Brain microvascular endothelial cell (primary cell): ENCODE data around the gene POLR3H.

Experiments
- DNase-seq: peaks from one replicate; pipeline ENCODE4 v3.0.0-alpha.2; 2020
- H3K27ac ChIP-seq: fragments of 250-450 bp; sonication (Bioruptor Pico); 2 replicates; pipeline ENCODE4 v1.5.1; 2020; ENCODE audit warnings: mild to moderate bottlenecking, moderate library complexity
- H3K27me3 ChIP-seq: fragments of 250-450 bp; sonication (Bioruptor Pico); replicated peaks from 2 replicates; pipeline ENCODE4 v1.5.1; 2020; ENCODE audit warnings: mild to moderate bottlenecking
- H3K36me3 ChIP-seq: fragments of 250-450 bp; sonication (Bioruptor Pico); replicated peaks from 2 replicates; pipeline ENCODE4 v1.5.1; 2020; ENCODE audit warnings: mild to moderate bottlenecking
- H3K4me3 ChIP-seq: 2 replicates; pipeline ENCODE4 v1.5.1; 2011; ENCODE audit warnings: low read depth, mild to moderate bottlenecking, control low read depth, low read length, moderate library complexity
- CTCF ChIP-seq: IDR thresholded peaks from 2 replicates; pipeline ENCODE4 v1.5.1; 2011; ENCODE audit warnings: low read depth, mild to moderate bottlenecking, moderate library complexity, low read length, control low read depth, inconsistent platforms; ENCODE audit errors: missing control alignments
- in situ Hi-C: cut with HindIII; loops from 2 replicates; pipeline ENCODE4 v1.10.0; 2017; ENCODE audit warnings: low sequenced_read_pairs, low pct_ligation_motif_present

Gene POLR3H

GRCh38 chr22:41525450-41526225, 18.6 kb downstream of the POLR3H start:
- in situ Hi-C loops = no loop called here
- H3K4me3 ChIP-seq = no peak overlapping the region
- TF ChIP-seq CTCF = no peak
- no peaks in the 10 kb centered on the region for H3K27me3 ChIP-seq
- no peak for DNase-seq
- no peak overlapping the region for H3K27ac ChIP-seq
- peaks cover 47% of the 10 kb centered on the region for H3K36me3 ChIP-seq

GRCh38 chr22:41524809-41525449, 19.3 kb downstream of the POLR3H start:
- H3K36me3 ChIP-seq = peaks cover 42% of the 10 kb centered on the region
- peak; percentile 37 for DNase-seq
- H3K27ac ChIP-seq = peak overlapping the region; percentile 88
- in situ Hi-C loops = no loop called here
- peak; percentile 3 for TF ChIP-seq CTCF
- no peaks in the 10 kb centered on the region for H3K27me3 ChIP-seq
- no peak overlapping the region for H3K4me3 ChIP-seq

DNA sequence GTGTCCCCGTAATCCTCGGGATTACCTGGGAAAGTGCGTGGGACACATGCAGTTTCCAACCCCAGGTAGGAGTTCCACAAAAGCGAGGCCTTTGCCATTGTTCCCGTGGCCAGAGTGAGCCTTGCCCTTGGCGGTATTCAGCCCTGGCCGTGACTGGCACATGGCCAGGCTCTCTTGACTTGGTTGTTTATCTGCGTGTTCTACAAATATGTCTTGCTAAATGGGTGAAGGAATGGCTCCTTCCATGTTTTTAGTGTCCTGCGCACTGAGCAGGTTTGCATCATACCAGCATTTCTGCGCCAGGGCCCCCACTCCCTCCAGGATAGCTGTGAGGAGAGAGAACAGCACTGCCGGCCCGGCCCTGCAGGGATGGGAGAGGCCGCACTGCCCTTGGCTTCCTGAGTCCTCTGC, 20.0 kb downstream of the POLR3H start:
- Histone ChIP-seq H3K27me3 (no peaks in the 10 kb centered on the region), H3K36me3 (peaks cover 41% of the 10 kb centered on the region), H3K27ac (peak overlapping the region; percentile 88), H3K4me3 (no peak overlapping the region)
- in situ Hi-C loops = no loop called here
- no peak for TF ChIP-seq CTCF
- peak; percentile 52 for DNase-seq

DNA sequence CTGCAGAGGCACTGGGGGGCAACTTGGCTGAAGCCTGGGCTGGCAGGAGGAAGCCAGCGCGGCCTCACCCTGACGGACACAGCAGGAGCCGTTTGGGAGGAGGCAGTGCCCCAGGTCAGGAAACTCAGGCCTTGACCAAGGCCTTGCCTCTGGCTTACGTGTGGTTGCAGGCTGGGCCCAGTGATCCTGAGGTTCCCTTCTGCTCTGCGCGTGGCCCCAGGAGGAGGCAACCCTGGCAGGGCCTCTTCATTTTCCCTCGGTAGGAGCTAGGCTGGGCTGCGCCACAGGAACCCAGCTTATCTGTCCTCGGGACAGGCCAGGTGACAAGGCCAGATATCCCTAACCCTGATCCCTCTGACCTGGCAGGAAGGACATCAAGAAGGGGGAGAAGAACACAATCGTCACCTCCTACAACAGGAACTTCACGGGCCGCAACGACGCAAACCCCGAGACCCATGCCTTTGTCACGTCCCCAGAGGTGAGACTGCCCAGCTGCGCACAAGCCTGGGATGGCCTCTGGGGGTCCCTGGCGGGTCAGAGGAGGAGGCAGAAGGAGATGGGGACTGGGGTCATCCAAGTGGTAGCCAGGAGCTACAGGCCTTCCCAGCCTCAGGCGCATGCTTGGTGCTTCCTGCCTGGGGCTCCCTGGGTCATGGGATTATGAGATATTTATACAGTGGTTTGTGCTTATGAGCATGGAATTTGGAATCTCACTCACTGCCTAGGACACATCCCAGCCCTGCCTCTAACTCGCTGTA, 20.6 kb downstream of the POLR3H start:
- peak overlapping the region; percentile 88 for H3K27ac ChIP-seq
- in situ Hi-C loops = no loop called here

GRCh38 chr22:41522813-41523212, 21.5 kb downstream of the POLR3H start:
- TF ChIP-seq CTCF = no peak
- Histone ChIP-seq H3K27ac (no peak overlapping the region), H3K36me3 (peaks cover 33% of the 10 kb centered on the region), H3K27me3 (no peaks in the 10 kb centered on the region), H3K4me3 (no peak overlapping the region)
- no peak for DNase-seq
- in situ Hi-C loops = no loop called here

More for the DNA sequence above, 20.6 kb downstream of the POLR3H start:
- H3K4me3 ChIP-seq = no peak overlapping the region
- TF ChIP-seq CTCF = peak; percentile 10
- H3K36me3 ChIP-seq = peaks cover 35% of the 10 kb centered on the region
- DNase-seq = peak; percentile 71
- no peaks in the 10 kb centered on the region for H3K27me3 ChIP-seq
